HUES6 (cell line): ENCODE measurements around the gene FGFR3.

ENCODE experiments used
- H3K27ac ChIP-seq: 2 replicates; pipeline ENCODE4 v1.7.0; 2013; ENCODE audit warnings: low read depth, mild to moderate bottlenecking, low read length, inconsistent platforms
- H3K27me3 ChIP-seq: 2 replicates; pipeline ENCODE4 v1.6.1; 2013; ENCODE audit warnings: low read length; ENCODE audit not compliant: control insufficient read depth, insufficient read depth
- H3K36me3 ChIP-seq: 2 replicates; pipeline ENCODE4 v1.6.1; 2013; ENCODE audit warnings: low read length; ENCODE audit not compliant: control insufficient read depth, insufficient read depth
- H3K4me1 ChIP-seq: 2 replicates; pipeline ENCODE4 v1.6.1; 2013; ENCODE audit warnings: low read length; ENCODE audit not compliant: control insufficient read depth, insufficient read depth
- H3K4me3 ChIP-seq: 2 replicates; pipeline ENCODE4 v1.5.1; 2013; ENCODE audit warnings: low read depth, low read length
- H3K9ac ChIP-seq: one replicate; pipeline ENCODE4 v1.6.1; 2013; ENCODE audit warnings: mild to moderate bottlenecking, low read length
- H3K9me3 ChIP-seq: 2 replicates; pipeline ENCODE4 v1.6.1; 2013; ENCODE audit warnings: low read depth, low read length; ENCODE audit not compliant: control insufficient read depth, insufficient read depth

FGFR3 gene

GRCh38 chr4:1783015-1783414, 10.1 kb upstream of the FGFR3 start:
- Histone ChIP-seq H3K9me3 (no peaks in the 10 kb centered on the region), H3K9ac (no peak overlapping the region), H3K4me3 (no peak overlapping the region)

GRCh38 chr4:1783970-1784369, 9.1 kb upstream of the FGFR3 start:
- Histone ChIP-seq H3K27me3 (no peaks in the 10 kb centered on the region), H3K4me3 (no peak overlapping the region), H3K9ac (no peak overlapping the region), H3K9me3 (no peaks in the 10 kb centered on the region), H3K36me3 (no peaks in the 10 kb centered on the region), H3K4me1 (peaks cover 29% of the 10 kb centered on the region), H3K27ac (no peak overlapping the region)

More at GRCh38 chr4:1783015-1783414, 10.1 kb upstream of the FGFR3 start:
- Histone ChIP-seq H3K27ac (no peak overlapping the region), H3K27me3 (no peaks in the 10 kb centered on the region), H3K4me1 (peaks cover 36% of the 10 kb centered on the region), H3K36me3 (no peaks in the 10 kb centered on the region)

- H3K27me3 ChIP-seq, result no peaks in the 10 kb centered on the region
- H3K9me3 ChIP-seq, result no peaks in the 10 kb centered on the region
- peaks cover 26% of the 10 kb centered on the region for H3K4me1 ChIP-seq
- H3K27ac ChIP-seq, result no peak overlapping the region
- H3K36me3 ChIP-seq, result no peaks in the 10 kb centered on the region
- no peak overlapping the region for H3K4me3 ChIP-seq
- H3K9ac ChIP-seq, result no peak overlapping the region
Measured at GRCh38 chr4:1784395-1784788, 8.7 kb upstream of the FGFR3 start.

- no peaks in the 10 kb centered on the region for H3K36me3 ChIP-seq
- no peak overlapping the region for H3K4me3 ChIP-seq
- H3K27me3 ChIP-seq, result peaks cover 1% of the 10 kb centered on the region; the same call in 1 of the 2 replicates
- H3K9me3 ChIP-seq, result no peaks in the 10 kb centered on the region
- H3K27ac ChIP-seq, result no peak overlapping the region
- H3K9ac ChIP-seq, result no peak overlapping the region
- H3K4me1 ChIP-seq, result peaks cover 20% of the 10 kb centered on the region
Measured at GRCh38 chr4:1784789-1785591, 8.1 kb upstream of the FGFR3 start.

- Histone ChIP-seq H3K27ac (no peak overlapping the region), H3K36me3 (no peaks in the 10 kb centered on the region), H3K9me3 (no peaks in the 10 kb centered on the region), H3K4me1 (peaks cover 17% of the 10 kb centered on the region; the same call in 1 of the 2 replicates), H3K9ac (no peak overlapping the region), H3K4me3 (no peak overlapping the region), H3K27me3 (peaks cover 7% of the 10 kb centered on the region; the same call in 1 of the 2 replicates)
Measured at GRCh38 chr4:1785592-1785991, 7.5 kb upstream of the FGFR3 start.

GRCh38 chr4:1786544-1787362, 6.3 kb upstream of the FGFR3 start:
- Histone ChIP-seq H3K9ac (no peak overlapping the region), H3K27me3 (peaks cover 18% of the 10 kb centered on the region), H3K27ac (no peak overlapping the region), H3K4me3 (no peak overlapping the region), H3K9me3 (no peaks in the 10 kb centered on the region), H3K4me1 (peaks cover 17% of the 10 kb centered on the region; the same call in 1 of the 2 replicates), H3K36me3 (no peaks in the 10 kb centered on the region)

- Histone ChIP-seq H3K4me1 (peaks cover 21% of the 10 kb centered on the region; the same call in 1 of the 2 replicates), H3K27ac (no peak overlapping the region), H3K9ac (no peak overlapping the region), H3K9me3 (no peaks in the 10 kb centered on the region), H3K36me3 (no peaks in the 10 kb centered on the region), H3K27me3 (peaks cover 26% of the 10 kb centered on the region), H3K4me3 (no peak overlapping the region)
Measured at GRCh38 chr4:1787411-1788077, 5.5 kb upstream of the FGFR3 start.

- H3K4me1 ChIP-seq, result peaks cover 18% of the 10 kb centered on the region; the same call in 1 of the 2 replicates
- H3K36me3 ChIP-seq, result no peaks in the 10 kb centered on the region
- H3K27me3 ChIP-seq, result peaks cover 29% of the 10 kb centered on the region
- no peak overlapping the region for H3K27ac ChIP-seq
- no peaks in the 10 kb centered on the region for H3K9me3 ChIP-seq
- no peak overlapping the region for H3K9ac ChIP-seq
- no peak overlapping the region for H3K4me3 ChIP-seq
Measured at GRCh38 chr4:1788254-1788973, 4.7 kb upstream of the FGFR3 start.

GRCh38 chr4:1789552-1789951, 3.5 kb upstream of the FGFR3 start:
- Histone ChIP-seq H3K9ac (no peak overlapping the region), H3K27ac (no peak overlapping the region), H3K27me3 (peaks cover 38% of the 10 kb centered on the region), H3K4me3 (no peak overlapping the region), H3K4me1 (peaks cover 18% of the 10 kb centered on the region; the same call in 1 of the 2 replicates), H3K9me3 (no peaks in the 10 kb centered on the region), H3K36me3 (no peaks in the 10 kb centered on the region)

GRCh38 chr4:1790005-1790404, 3.1 kb upstream of the FGFR3 start:
- Histone ChIP-seq H3K4me3 (no peak overlapping the region), H3K9me3 (no peaks in the 10 kb centered on the region), H3K27me3 (peaks cover 40% of the 10 kb centered on the region), H3K36me3 (no peaks in the 10 kb centered on the region), H3K4me1 (peaks cover 16% of the 10 kb centered on the region; the same call in 1 of the 2 replicates), H3K27ac (no peak overlapping the region), H3K9ac (no peak overlapping the region)
